Mononuclear cell (primary cell): ENCODE data around the gene ARHGAP29. TPM values are rescaled to one million over a fixed set of nuclear protein-coding genes. Genes with fewer than 3 reads are reported as not detected.

Source experiments
- H3K27me3 ChIP-seq: 2 replicates; pipeline ENCODE4 v1.6.0; 2011; ENCODE audit warnings: low read length, control low read depth; ENCODE audit not compliant: insufficient read depth
- H3K4me1 ChIP-seq: 2 replicates; pipeline ENCODE4 v1.5.1; 2011; ENCODE audit warnings: mild to moderate bottlenecking, low read length, control low read depth; ENCODE audit not compliant: insufficient read depth
- H3K4me3 ChIP-seq: 2 replicates; pipeline ENCODE4 v1.5.1; 2011; ENCODE audit warnings: mild to moderate bottlenecking, low read length, moderate library complexity
- H3K9me3 ChIP-seq: 2 replicates; pipeline ENCODE4 v1.5.1; 2011; ENCODE audit warnings: low read depth, mild to moderate bottlenecking, control low read depth, low read length
- total RNA-seq: library from RNA; depleted of rRNA; stranded (reverse); fragments of >200 nt; gene quantifications from one replicate; pipeline ENCODE4 v1.2.3, GENCODE V29; 2012

The ARHGAP29 gene
- total RNA-seq, 1 donor, result 0.10 TPM

- Histone ChIP-seq H3K9me3 (no peaks in the 10 kb centered on the region), H3K4me1 (no peaks in the 10 kb centered on the region), H3K27me3 (no peaks in the 10 kb centered on the region), H3K4me3 (no peak overlapping the region)
These were observed 37.2 kb upstream of the ARHGAP29 start for GRCh38 chr1:94274561-94274960.

GRCh38 chr1:94273111-94273510 lies 35.7 kb upstream of the ARHGAP29 start:
- no peaks in the 10 kb centered on the region for H3K4me1 ChIP-seq
- H3K27me3 ChIP-seq, result no peaks in the 10 kb centered on the region
- no peaks in the 10 kb centered on the region for H3K9me3 ChIP-seq
- no peak overlapping the region for H3K4me3 ChIP-seq

- Histone ChIP-seq H3K27me3 (no peaks in the 10 kb centered on the region), H3K4me3 (no peak overlapping the region), H3K4me1 (no peaks in the 10 kb centered on the region), H3K9me3 (no peaks in the 10 kb centered on the region)
These were observed 35.0 kb upstream of the ARHGAP29 start for GRCh38 chr1:94272388-94272787.

GRCh38 chr1:94271373-94271772 lies 34.0 kb upstream of the ARHGAP29 start:
- no peaks in the 10 kb centered on the region for H3K9me3 ChIP-seq
- H3K27me3 ChIP-seq, result no peaks in the 10 kb centered on the region
- H3K4me3 ChIP-seq, result no peak overlapping the region
- no peaks in the 10 kb centered on the region for H3K4me1 ChIP-seq

- Histone ChIP-seq H3K4me3 (no peak overlapping the region), H3K27me3 (no peaks in the 10 kb centered on the region), H3K9me3 (no peaks in the 10 kb centered on the region), H3K4me1 (no peaks in the 10 kb centered on the region)
These were observed 33.4 kb upstream of the ARHGAP29 start for GRCh38 chr1:94270801-94271203.

- no peaks in the 10 kb centered on the region for H3K4me1 ChIP-seq
- H3K27me3 ChIP-seq, result no peaks in the 10 kb centered on the region
- H3K9me3 ChIP-seq, result no peaks in the 10 kb centered on the region
- H3K4me3 ChIP-seq, result no peak overlapping the region
These were observed 32.5 kb upstream of the ARHGAP29 start for GRCh38 chr1:94269921-94270320.

GRCh38 chr1:94265906-94266305 lies 28.5 kb upstream of the ARHGAP29 start:
- H3K4me3 ChIP-seq, result no peak overlapping the region
- no peaks in the 10 kb centered on the region for H3K4me1 ChIP-seq
- no peaks in the 10 kb centered on the region for H3K9me3 ChIP-seq
- H3K27me3 ChIP-seq, result no peaks in the 10 kb centered on the region

- Histone ChIP-seq H3K9me3 (no peaks in the 10 kb centered on the region), H3K27me3 (no peaks in the 10 kb centered on the region), H3K4me1 (no peaks in the 10 kb centered on the region), H3K4me3 (no peak overlapping the region)
These were observed 27.6 kb upstream of the ARHGAP29 start for GRCh38 chr1:94265011-94265422.

GRCh38 chr1:94260635-94261387 lies 23.4 kb upstream of the ARHGAP29 start:
- no peaks in the 10 kb centered on the region for H3K27me3 ChIP-seq
- H3K4me3 ChIP-seq, result no peak overlapping the region
- H3K9me3 ChIP-seq, result no peaks in the 10 kb centered on the region
- no peaks in the 10 kb centered on the region for H3K4me1 ChIP-seq

- no peaks in the 10 kb centered on the region for H3K27me3 ChIP-seq
- H3K4me3 ChIP-seq, result no peak overlapping the region
- no peaks in the 10 kb centered on the region for H3K9me3 ChIP-seq
- H3K4me1 ChIP-seq, result no peaks in the 10 kb centered on the region
These were observed 22.4 kb upstream of the ARHGAP29 start for GRCh38 chr1:94259635-94260289.

- H3K27me3 ChIP-seq, result peaks cover 3% of the 10 kb centered on the region
- no peaks in the 10 kb centered on the region for H3K9me3 ChIP-seq
- no peaks in the 10 kb centered on the region for H3K4me1 ChIP-seq
- no peak overlapping the region for H3K4me3 ChIP-seq
These were observed 21.5 kb upstream of the ARHGAP29 start for GRCh38 chr1:94258873-94259331.

- Histone ChIP-seq H3K4me1 (no peaks in the 10 kb centered on the region), H3K9me3 (no peaks in the 10 kb centered on the region), H3K27me3 (peaks cover 3% of the 10 kb centered on the region), H3K4me3 (no peak overlapping the region)
These were observed 20.1 kb upstream of the ARHGAP29 start for GRCh38 chr1:94257444-94257843.

GRCh38 chr1:94255476-94255875 lies 18.1 kb upstream of the ARHGAP29 start:
- H3K27me3 ChIP-seq, result peaks cover 4% of the 10 kb centered on the region

GRCh38 chr1:94254073-94254810 lies 16.9 kb upstream of the ARHGAP29 start:
- no peaks in the 10 kb centered on the region for H3K4me1 ChIP-seq
- H3K27me3 ChIP-seq, result peaks cover 17% of the 10 kb centered on the region
- no peaks in the 10 kb centered on the region for H3K9me3 ChIP-seq
- no peak overlapping the region for H3K4me3 ChIP-seq

More at GRCh38 chr1:94255476-94255875, 18.1 kb upstream of the ARHGAP29 start:
- no peak overlapping the region for H3K4me3 ChIP-seq
- H3K9me3 ChIP-seq, result no peaks in the 10 kb centered on the region
- H3K4me1 ChIP-seq, result no peaks in the 10 kb centered on the region

GRCh38 chr1:94253456-94254017 lies 16.2 kb upstream of the ARHGAP29 start:
- no peaks in the 10 kb centered on the region for H3K9me3 ChIP-seq
- no peaks in the 10 kb centered on the region for H3K4me1 ChIP-seq
- H3K4me3 ChIP-seq, result no peak overlapping the region
- H3K27me3 ChIP-seq, result peaks cover 24% of the 10 kb centered on the region
